Subcutaneous adipose tissue (tissue), 4 donors: ENCODE measurements around the gene NCAPG2. TPM values are rescaled to one million over a fixed set of nuclear protein-coding genes. Genes with fewer than 3 reads are reported as not detected.

Experiments used
- CTCF ChIP-seq: fragments of 450-650 bp; IDR thresholded peaks from one replicate; pipeline ENCODE4 v1.5.1; 2016; ENCODE audit warnings: low read depth, mild to moderate bottlenecking, control low read depth, antibody characterized with exemption, moderate library complexity
- total RNA-seq, 4 donors: library from RNA; depleted of rRNA; stranded (reverse); fragments of >200 nt; gene quantifications; one replicate each; pipeline ENCODE4 v1.1.0, GENCODE V29; 2016

The NCAPG2 gene
- total RNA-seq, 4 donors from 2014 or later: 8.2 to 13.4 (median 11.3) TPM

GRCh38 chr7:158702944-158703343, 1.7 kb downstream of the NCAPG2 start:
- no peak for TF ChIP-seq CTCF

GRCh38 chr7:158702196-158702595, 2.4 kb downstream of the NCAPG2 start:
- TF ChIP-seq CTCF: no peak

DNA sequence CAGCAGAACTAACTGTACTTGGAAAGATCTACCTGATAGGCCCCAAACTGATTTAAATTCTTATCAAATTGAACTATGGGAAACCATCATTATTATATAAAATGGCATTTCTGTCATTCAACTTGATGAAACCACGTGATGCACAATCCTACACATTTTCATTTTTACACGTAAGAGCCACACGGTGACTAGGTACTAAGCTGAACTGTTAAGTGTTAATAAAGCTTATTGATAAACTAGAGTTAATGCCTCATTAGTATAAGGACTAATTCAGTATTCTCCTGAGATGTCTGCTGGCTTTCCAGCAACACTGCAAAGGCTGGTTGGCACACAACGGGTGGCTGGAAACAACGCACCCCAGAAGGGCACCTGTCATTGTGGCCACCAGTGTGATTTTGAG, 4.6 kb downstream of the NCAPG2 start:
- no peak for TF ChIP-seq CTCF

DNA sequence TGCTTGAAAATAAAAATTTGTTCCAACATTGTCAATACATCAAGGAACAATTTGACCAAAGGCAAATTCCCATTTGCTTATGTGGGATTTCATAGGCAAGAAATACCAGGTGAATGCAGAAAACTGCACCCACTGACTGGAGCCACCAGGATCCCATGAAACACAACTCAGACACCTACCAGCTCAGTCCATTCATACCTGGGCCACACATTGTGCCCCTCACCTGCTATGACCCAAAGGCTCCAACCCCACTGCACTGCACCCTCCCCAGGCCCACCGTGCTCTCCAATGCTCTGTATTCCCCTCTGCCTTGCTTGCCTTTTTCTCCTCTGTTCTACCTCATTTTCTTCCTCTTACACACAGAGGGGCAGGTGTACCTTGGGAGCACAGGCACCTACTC, 5.3 kb downstream of the NCAPG2 start:
- no peak for TF ChIP-seq CTCF

- no peak for TF ChIP-seq CTCF
These were observed 5.9 kb downstream of the NCAPG2 start for GRCh38 chr7:158698657-158699195.

GRCh38 chr7:158695726-158696452, 8.7 kb downstream of the NCAPG2 start:
- TF ChIP-seq CTCF: no peak

DNA sequence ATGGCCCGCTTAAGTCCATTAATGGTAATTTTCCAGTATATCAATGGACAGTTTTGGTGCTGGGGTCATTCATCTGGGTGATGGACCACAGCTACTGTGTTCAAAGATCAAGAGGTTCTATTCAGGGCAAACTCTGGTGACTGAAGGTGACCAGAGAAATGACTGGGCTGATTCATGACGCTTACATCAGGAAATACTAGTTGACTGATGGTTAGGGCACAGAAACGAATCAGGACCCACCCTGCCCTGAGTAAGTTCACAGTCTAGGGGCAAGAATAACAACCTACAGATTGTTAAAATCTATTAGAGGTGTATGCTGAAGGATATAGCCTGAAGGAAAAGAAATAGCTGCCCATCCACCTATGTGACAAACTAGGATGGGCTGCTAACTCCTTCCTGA, 9.5 kb downstream of the NCAPG2 start:
- TF ChIP-seq CTCF: no peak
